Ectodermal cell (in vitro differentiated cells): ENCODE data around the gene OR5AL1. TPM values are rescaled to one million over a fixed set of nuclear protein-coding genes. Genes with fewer than 3 reads are reported as not detected.
"Not testable (repeated sequence)": the region's sequence is repeated elsewhere in the genome, so short reads cannot be mapped to it uniquely, and the experiment has no call there.

ENCODE experiments used
- H3K27ac ChIP-seq: 2 replicates; pipeline ENCODE4 v1.7.0; 2013; ENCODE audit warnings: mild to moderate bottlenecking, low read depth, low read length; ENCODE audit not compliant: insufficient read depth, poor library complexity, severe bottlenecking
- H3K27me3 ChIP-seq: 2 replicates; pipeline ENCODE4 v1.7.0; 2013; ENCODE audit warnings: mild to moderate bottlenecking, low read length; ENCODE audit not compliant: insufficient read depth, control insufficient read depth, poor library complexity, severe bottlenecking
- H3K36me3 ChIP-seq: one replicate; pipeline ENCODE4 v1.7.0; 2013; ENCODE audit warnings: low read length; ENCODE audit not compliant: control insufficient read depth, insufficient read depth
- H3K4me1 ChIP-seq: one replicate; pipeline ENCODE4 v1.7.0; 2013; ENCODE audit warnings: low read length; ENCODE audit not compliant: control insufficient read depth, insufficient read depth
- H3K4me3 ChIP-seq: 2 replicates; pipeline ENCODE4 v1.7.0; 2013; ENCODE audit warnings: low read depth, low read length, control low read depth; ENCODE audit not compliant: insufficient read depth
- H3K9me3 ChIP-seq: 2 replicates; pipeline ENCODE4 v1.7.0; 2013; ENCODE audit warnings: mild to moderate bottlenecking, low read length, moderate library complexity; ENCODE audit not compliant: control insufficient read depth
- WGBS, 2 experiments: methylation state at CpG; one replicate each; pipeline ENCODE4 v1.1.7; 2013; ENCODE audit warnings: missing lambda C conversion rate in 2 of 2; 5-methylcytosine and 5-hydroxymethylcytosine counted together
- polyA plus RNA-seq, 4 experiments: library from polyadenylated mRNA; stranded (reverse); fragments of 50-300 nt; gene quantifications; one replicate each; pipeline ENCODE4 v1.2.3, GENCODE V29; 2013

The OR5AL1 gene
- not detected for polyA plus RNA-seq (2013, experiment 1 of 4)
- not detected for polyA plus RNA-seq (2013, experiment 2 of 4)
- polyA plus RNA-seq (2013, experiment 3 of 4) = not detected
- polyA plus RNA-seq (2013, experiment 4 of 4) = not detected

DNA sequence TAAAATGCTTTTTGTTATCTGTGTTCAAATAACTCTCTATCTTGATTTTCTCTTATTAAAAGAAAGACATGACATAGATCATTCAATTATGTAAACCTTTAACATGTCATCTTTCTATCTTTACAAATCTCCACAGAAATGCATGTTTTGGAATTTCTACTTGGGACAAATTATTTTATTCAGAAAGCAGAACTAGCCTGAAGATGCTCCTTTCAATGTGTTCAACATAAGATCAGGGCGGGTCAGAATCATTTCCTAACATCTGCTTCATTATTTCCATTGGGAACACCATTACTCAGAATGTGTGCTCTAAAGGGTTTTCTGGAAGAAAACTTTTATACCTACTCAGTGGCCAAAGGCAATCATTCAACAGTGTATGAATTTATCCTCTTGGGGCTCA, at the start of gene OR5AL1:
Gene OR5AL1, plus strand, starts transcription at position 301 of the 400 bp plus-strand sequence.
- Histone ChIP-seq H3K4me1 (no peaks in the 10 kb centered on the region), H3K27ac (no peak within 1 kb of the TSS), H3K36me3 (no peaks in the 10 kb centered on the region), H3K9me3 (no peaks in the 10 kb centered on the region), H3K27me3 (no peaks in the 10 kb centered on the region), H3K4me3 (no peak within 1 kb of the TSS)
- 91 to 100% methylated on average over 1 of the region's 1 CpG for WGBS, 2 experiments

- Histone ChIP-seq H3K36me3 (no peaks in the 10 kb centered on the region), H3K9me3 (no peaks in the 10 kb centered on the region), H3K27ac (no peak within 1 kb of the TSS), H3K4me1 (no peaks in the 10 kb centered on the region), H3K4me3 (no peak within 1 kb of the TSS), H3K27me3 (no peaks in the 10 kb centered on the region)
- 64 to 75% methylated on average over 1 of the region's 2 CpGs for whole genome bisulfite sequencing, 2 experiments
Observed at GRCh38 chr11:56375324-56375723, 37.2 kb upstream of the OR5AL1 start, which contains the start of gene OR8U1. OR8U1 (plus strand) TSS chr11:56375624; CDS start chr11:56375624, 0 bp downstream.

DNA sequence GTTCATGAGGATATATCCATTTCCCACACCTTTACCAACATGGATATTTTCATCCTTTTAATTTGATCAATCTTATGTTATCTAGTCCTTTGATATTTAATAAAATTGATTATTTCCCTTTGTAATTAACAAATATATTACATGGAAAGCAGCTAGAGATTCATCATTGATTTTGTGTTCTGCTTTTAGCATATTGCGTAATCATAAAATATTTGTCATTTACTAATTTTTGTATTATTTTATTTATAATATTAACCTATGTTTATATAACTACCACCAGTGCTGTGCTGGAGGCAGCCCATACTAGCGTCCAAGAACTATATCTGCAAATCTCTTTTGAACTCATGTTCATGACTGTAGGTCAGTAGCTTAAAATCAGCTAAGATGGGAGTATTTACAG, 32.4 kb upstream of the OR5AL1 start:
- no peaks in the 10 kb centered on the region for H3K27me3 ChIP-seq

GRCh38 chr11:56394381-56394780, 18.1 kb upstream of the OR5AL1 start:
- no peaks in the 10 kb centered on the region for H3K27me3 ChIP-seq
- H3K36me3 ChIP-seq = no peaks in the 10 kb centered on the region
- WGBS, 2 experiments = 93 to 96% methylated on average over 3 of the region's 3 CpGs
- H3K4me1 ChIP-seq = no peaks in the 10 kb centered on the region
- no peak overlapping the region for H3K4me3 ChIP-seq
- H3K27ac ChIP-seq = no peak overlapping the region
- H3K9me3 ChIP-seq = no peaks in the 10 kb centered on the region

More for the DNA sequence above, 32.4 kb upstream of the OR5AL1 start:
- Histone ChIP-seq H3K9me3 (no peaks in the 10 kb centered on the region), H3K36me3 (no peaks in the 10 kb centered on the region), H3K27ac (no peak overlapping the region), H3K4me3 (no peak overlapping the region), H3K4me1 (no peaks in the 10 kb centered on the region)
- 88% methylated on average over 1 of the region's 2 CpGs; no CpG with 5 or more reads in 1 of the 2 experiments for WGBS, 2 experiments

DNA sequence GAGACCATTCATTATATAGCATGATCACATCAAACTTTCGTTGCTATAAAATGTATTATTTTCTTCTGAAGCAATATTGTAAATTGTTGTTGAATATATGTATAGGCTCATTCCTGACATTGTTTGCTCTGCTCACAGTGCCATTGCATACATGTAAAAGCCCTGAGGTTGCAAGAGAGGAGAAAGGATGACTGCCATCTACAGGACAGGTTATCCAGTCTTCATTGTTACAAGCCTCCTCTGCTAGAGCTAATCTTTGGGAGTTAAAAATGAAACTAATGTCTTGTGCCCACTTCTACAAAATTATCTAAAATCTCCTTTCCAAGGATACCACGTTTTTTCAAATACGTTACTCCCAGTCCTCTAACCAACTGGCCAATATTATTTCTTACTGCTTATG, 16.4 kb upstream of the OR5AL1 start:
- no peak overlapping the region for H3K27ac ChIP-seq
- 62 to 83% methylated on average over 2 of the region's 3 CpGs for WGBS, 2 experiments
- no peak overlapping the region for H3K4me3 ChIP-seq
- no peaks in the 10 kb centered on the region for H3K4me1 ChIP-seq
- no peaks in the 10 kb centered on the region for H3K36me3 ChIP-seq
- H3K27me3 ChIP-seq = no peaks in the 10 kb centered on the region
- no peaks in the 10 kb centered on the region for H3K9me3 ChIP-seq

DNA sequence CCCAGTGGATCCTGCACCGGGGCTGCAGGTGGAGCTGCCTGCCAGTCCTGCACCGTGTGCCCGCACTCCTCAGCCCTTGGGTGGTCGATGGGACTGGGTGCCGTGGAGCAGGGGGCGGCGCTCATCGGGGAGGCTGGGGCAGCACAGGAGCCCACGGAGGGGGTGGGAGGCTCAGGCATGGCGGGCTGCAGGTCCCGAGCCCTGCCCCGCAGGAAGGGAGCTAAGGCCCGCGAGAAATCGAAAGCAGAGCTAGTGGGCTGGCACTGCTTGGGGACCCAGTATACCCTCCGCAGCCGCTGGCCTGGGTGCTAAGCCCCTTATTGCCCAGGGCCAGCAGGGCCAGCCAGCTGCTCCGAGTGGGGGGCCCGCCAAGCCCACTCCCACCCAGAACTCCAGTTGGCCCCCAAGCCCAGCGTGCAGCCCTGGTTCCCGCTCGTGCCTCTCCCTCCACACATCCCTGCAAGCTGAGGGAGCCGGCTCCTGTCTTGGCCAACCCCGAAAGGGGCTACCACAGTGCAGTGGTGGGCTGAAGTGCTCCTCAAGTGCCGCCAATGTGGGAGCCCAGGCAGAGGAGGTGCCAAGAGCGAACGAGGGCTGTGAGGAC, 10.5 kb upstream of the OR5AL1 start:
- WGBS, 2 experiments = 88 to 90% methylated on average over 27 of the region's 27 CpGs
- H3K4me1 ChIP-seq, H3K9me3 ChIP-seq, H3K27ac ChIP-seq, H3K36me3 ChIP-seq, H3K4me3 ChIP-seq, H3K27me3 ChIP-seq: not testable (repeated sequence)

DNA sequence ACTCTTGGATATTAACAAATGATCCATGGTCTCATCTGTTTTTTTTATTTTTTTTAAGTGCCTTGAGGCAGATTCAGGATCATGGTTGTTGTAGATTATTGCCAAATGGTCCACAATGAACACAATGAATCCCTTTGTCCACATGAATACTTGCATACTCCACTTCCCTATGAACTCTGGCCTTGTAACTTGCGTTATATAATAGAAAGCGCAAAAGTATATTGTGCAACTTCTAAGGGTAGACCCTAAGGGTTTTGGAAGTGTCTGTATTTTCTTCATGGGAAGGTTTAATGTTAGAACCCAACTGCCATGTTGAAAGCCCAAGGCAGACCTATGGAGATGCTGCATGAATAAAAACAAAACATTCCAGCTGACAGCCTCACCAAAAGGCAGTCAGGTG, 8.1 kb upstream of the OR5AL1 start:
- Histone ChIP-seq H3K27me3 (no peaks in the 10 kb centered on the region), H3K4me3 (no peak overlapping the region), H3K27ac (no peak overlapping the region), H3K9me3 (no peaks in the 10 kb centered on the region), H3K36me3 (no peaks in the 10 kb centered on the region), H3K4me1 (no peaks in the 10 kb centered on the region)
- WGBS, 2 experiments = 95 to 100% methylated on average over 2 of the region's 2 CpGs

DNA sequence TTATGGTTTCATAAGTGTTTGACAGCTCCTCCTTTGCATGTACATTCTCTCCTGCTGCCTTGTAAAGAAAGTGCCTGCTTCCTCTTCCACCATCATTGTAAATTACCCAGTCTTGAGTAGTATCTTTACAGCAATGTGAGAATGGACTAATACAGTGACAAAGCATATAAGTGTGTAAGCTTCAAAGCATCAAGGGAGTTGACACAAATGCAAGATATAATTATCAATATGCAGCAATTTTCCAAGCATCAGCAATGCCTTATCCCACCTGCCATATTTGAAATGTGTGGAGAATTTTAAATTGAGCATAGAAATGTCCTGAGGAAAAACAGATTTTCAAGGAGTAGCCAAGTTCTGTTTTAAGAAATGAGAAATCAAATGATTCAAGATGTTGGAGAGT, 1.7 kb upstream of the OR5AL1 start:
- Histone ChIP-seq H3K4me3 (no peak overlapping the region), H3K9me3 (no peaks in the 10 kb centered on the region), H3K27me3 (no peaks in the 10 kb centered on the region), H3K4me1 (no peaks in the 10 kb centered on the region), H3K36me3 (no peaks in the 10 kb centered on the region), H3K27ac (no peak overlapping the region)

- WGBS, 2 experiments = 89 to 93% methylated on average over 4 of the region's 4 CpGs
- no peak overlapping the region for H3K4me3 ChIP-seq
Observed at GRCh38 chr11:56453521-56453920, 41.0 kb downstream of the OR5AL1 start.

GRCh38 chr11:56457076-56457475, 44.6 kb downstream of the OR5AL1 start:
- Histone ChIP-seq H3K9me3 (no peaks in the 10 kb centered on the region), H3K27me3 (no peaks in the 10 kb centered on the region), H3K4me3 (no peak overlapping the region), H3K27ac (no peak overlapping the region), H3K36me3 (no peaks in the 10 kb centered on the region), H3K4me1 (no peaks in the 10 kb centered on the region)
- 100% methylated on average over 1 of the region's 1 CpG; no CpG with 5 or more reads in 1 of the 2 experiments for WGBS, 2 experiments

More at GRCh38 chr11:56453521-56453920, 41.0 kb downstream of the OR5AL1 start:
- Histone ChIP-seq H3K27ac (no peak overlapping the region), H3K36me3 (no peaks in the 10 kb centered on the region), H3K9me3 (no peaks in the 10 kb centered on the region), H3K27me3 (no peaks in the 10 kb centered on the region), H3K4me1 (no peaks in the 10 kb centered on the region)
